OCI-LY3 (cell line): ENCODE data around the gene LMCD1.

Experiments used
- H2AFZ ChIP-seq: fragments of 200-600, 300-600 bp; shearing (Covaris generic); 2 replicates; pipeline ENCODE4 v1.6.0; 2014; ENCODE audit warnings: antibody characterized with exemption, low read depth, low read length
- H3K27ac ChIP-seq: fragments of 200-600, 300-600 bp; sonication (generic); 2 replicates; pipeline ENCODE4 v1.5.1; 2014; ENCODE audit warnings: mild to moderate bottlenecking, low read length, moderate library complexity, mixed read lengths
- H3K27me3 ChIP-seq: fragments of 200-600, 300-600 bp; sonication (generic); 2 replicates; pipeline ENCODE4 v1.6.1; 2014; ENCODE audit warnings: low read depth, low read length, mixed read lengths
- H3K36me3 ChIP-seq: fragments of 200-600, 300-600 bp; sonication (generic); replicated peaks from 2 replicates; pipeline ENCODE3; 2014; ENCODE audit warnings: low read depth, low read length, mixed read lengths
- H3K4me1 ChIP-seq: fragments of 300-600, 200-600 bp; sonication (generic); 2 replicates; pipeline ENCODE4 v1.6.1; 2014; ENCODE audit warnings: low read length, mixed read lengths
- H3K4me2 ChIP-seq: fragments of 200-600, 300-600 bp; sonication (generic); 2 replicates; pipeline ENCODE4 v1.6.1; 2014; ENCODE audit warnings: low read length, mixed read lengths
- H3K4me3 ChIP-seq: fragments of 300-600, 200-600 bp; sonication (generic); 2 replicates; pipeline ENCODE4 v1.5.1; 2014; ENCODE audit warnings: antibody characterized with exemption, mild to moderate bottlenecking, low read length, moderate library complexity
- H3K79me2 ChIP-seq: fragments of 300-600, 200-600 bp; shearing (Covaris generic); 2 replicates; pipeline ENCODE4 v1.6.1; 2014; ENCODE audit warnings: mild to moderate bottlenecking, low read length, mixed read lengths
- H3K9ac ChIP-seq: fragments of 300-600, 200-600 bp; shearing (Covaris generic); 2 replicates; pipeline ENCODE4 v1.6.0; 2014; ENCODE audit warnings: mild to moderate bottlenecking, low read length, moderate library complexity
- H3K9me3 ChIP-seq: fragments of 200-600, 300-600 bp; shearing (Covaris generic); 2 replicates; pipeline ENCODE4 v1.6.1; 2014; ENCODE audit warnings: low read length, mixed read lengths; ENCODE audit not compliant: insufficient read depth
- H4K20me1 ChIP-seq: fragments of 200-600, 300-600 bp; sonication (generic); 2 replicates; pipeline ENCODE4 v1.6.1; 2016; ENCODE audit warnings: low read length, mixed read lengths; ENCODE audit not compliant: insufficient read depth
- CTCF ChIP-seq: fragments of 200-600, 300-600 bp; sonication (generic); IDR thresholded peaks from 2 replicates; pipeline ENCODE4 v1.5.1; 2014; ENCODE audit warnings: antibody characterized with exemption, low read length, low read depth
- EZH2phosphoT487 ChIP-seq: fragments of 200-600 bp; shearing (Covaris generic); IDR thresholded peaks from 2 replicates; pipeline ENCODE4 v1.6.1; 2018; ENCODE audit warnings: antibody characterized with exemption, mixed run types, low read depth

Gene LMCD1

GRCh38 chr3:8550611-8551010 is 49.0 kb downstream of the LMCD1 start:
- no peak overlapping the region for H2AFZ ChIP-seq
- H3K4me3 ChIP-seq: no peak overlapping the region
- H3K4me2 ChIP-seq: no peak overlapping the region
- H3K79me2 ChIP-seq: no peaks in the 10 kb centered on the region
- no peaks in the 10 kb centered on the region for H3K9me3 ChIP-seq
- no peak for TF ChIP-seq CTCF
- TF ChIP-seq EZH2phosphoT487: no peak
- H3K27ac ChIP-seq: no peak overlapping the region
- no peak overlapping the region for H3K9ac ChIP-seq
- no peaks in the 10 kb centered on the region for H3K36me3 ChIP-seq
- H3K4me1 ChIP-seq: no peaks in the 10 kb centered on the region
- no peaks in the 10 kb centered on the region for H3K27me3 ChIP-seq
- H4K20me1 ChIP-seq: no peaks in the 10 kb centered on the region

- Histone ChIP-seq H4K20me1 (no peaks in the 10 kb centered on the region), H3K79me2 (no peaks in the 10 kb centered on the region), H2AFZ (no peak overlapping the region), H3K36me3 (no peaks in the 10 kb centered on the region), H3K27ac (no peak overlapping the region), H3K4me3 (no peak overlapping the region), H3K9ac (no peak overlapping the region), H3K9me3 (no peaks in the 10 kb centered on the region), H3K4me1 (no peaks in the 10 kb centered on the region), H3K27me3 (no peaks in the 10 kb centered on the region), H3K4me2 (no peak overlapping the region)
- no peak for TF ChIP-seq EZH2phosphoT487
- TF ChIP-seq CTCF: no peak
Observed at GRCh38 chr3:8552223-8552762, 50.7 kb downstream of the LMCD1 start.

- H3K4me2 ChIP-seq: no peak overlapping the region
- H3K9me3 ChIP-seq: no peaks in the 10 kb centered on the region
- TF ChIP-seq EZH2phosphoT487 (no peak), CTCF (no peak)
- no peak overlapping the region for H3K27ac ChIP-seq
- H3K36me3 ChIP-seq: no peaks in the 10 kb centered on the region
- H4K20me1 ChIP-seq: no peaks in the 10 kb centered on the region
- H2AFZ ChIP-seq: no peak overlapping the region
- H3K4me1 ChIP-seq: no peaks in the 10 kb centered on the region
- H3K9ac ChIP-seq: no peak overlapping the region
- H3K27me3 ChIP-seq: no peaks in the 10 kb centered on the region
- H3K4me3 ChIP-seq: no peak overlapping the region
- H3K79me2 ChIP-seq: no peaks in the 10 kb centered on the region
Observed at GRCh38 chr3:8553405-8553804, 51.8 kb downstream of the LMCD1 start.

- H3K9ac ChIP-seq: no peak overlapping the region
- no peak overlapping the region for H3K27ac ChIP-seq
- no peaks in the 10 kb centered on the region for H3K79me2 ChIP-seq
- no peak for TF ChIP-seq CTCF
- H3K4me2 ChIP-seq: no peak overlapping the region
- H4K20me1 ChIP-seq: no peaks in the 10 kb centered on the region
- H2AFZ ChIP-seq: no peak overlapping the region
- H3K27me3 ChIP-seq: no peaks in the 10 kb centered on the region
- H3K4me3 ChIP-seq: no peak overlapping the region
- H3K36me3 ChIP-seq: no peaks in the 10 kb centered on the region
- no peaks in the 10 kb centered on the region for H3K9me3 ChIP-seq
- no peaks in the 10 kb centered on the region for H3K4me1 ChIP-seq
Observed at GRCh38 chr3:8554696-8555095, 53.1 kb downstream of the LMCD1 start.
